Measurements from ENCODE around the gene KREMEN1.

- no peak for TF ChIP-seq GATA2 (IDR thresholded peaks at IDR 0.05; ENCODE audit: low read depth, low read length)
- TF ChIP-seq GATA3 (IDR thresholded peaks at IDR 0.05; ENCODE audit: low read depth, low read length): no peak
These were observed 65.9 kb downstream of the KREMEN1 start for GRCh38 chr22:29138556-29139305.

All from SH-SY5Y (cell line).